Measurements from ENCODE around the gene SREK1. TPM values are rescaled to one million over a fixed set of nuclear protein-coding genes. Genes with fewer than 3 reads are reported as not detected.
"Not testable (repeated sequence)": the region's sequence is repeated elsewhere in the genome, so short reads cannot be mapped to it uniquely, and the experiment has no call there.

The SREK1 gene
- total RNA-seq, 1 experiment from 2014 or later = 38.4 TPM

DNA sequence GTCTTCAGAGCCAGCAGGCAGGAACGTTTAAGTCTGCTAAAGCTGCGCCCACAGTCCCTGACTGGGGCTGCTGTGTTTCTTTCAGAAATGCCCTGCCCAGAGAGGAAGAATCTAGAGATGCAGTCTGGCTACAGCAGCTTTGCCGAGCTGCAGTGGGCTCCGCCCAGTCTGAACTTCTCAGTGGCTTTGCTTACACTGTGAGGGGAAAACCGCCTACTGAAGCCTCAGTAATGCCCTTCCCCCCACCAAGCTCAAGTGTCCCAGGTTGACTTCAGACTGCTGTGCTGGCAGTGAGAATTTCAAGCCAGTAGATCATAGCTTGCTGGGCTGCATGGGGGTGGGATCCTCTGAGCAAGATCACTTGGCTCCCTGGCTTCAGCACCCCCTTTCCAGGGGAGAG, 78.4 kb downstream of the SREK1 start:
- CTCF ChIA-PET = interaction anchor here (0.9 to 1.6 kb wide), 2 partner anchors 48 to 84 kb away, joined by 3 to 4 read pairs; no protein-coding TSS in a partner anchor

DNA sequence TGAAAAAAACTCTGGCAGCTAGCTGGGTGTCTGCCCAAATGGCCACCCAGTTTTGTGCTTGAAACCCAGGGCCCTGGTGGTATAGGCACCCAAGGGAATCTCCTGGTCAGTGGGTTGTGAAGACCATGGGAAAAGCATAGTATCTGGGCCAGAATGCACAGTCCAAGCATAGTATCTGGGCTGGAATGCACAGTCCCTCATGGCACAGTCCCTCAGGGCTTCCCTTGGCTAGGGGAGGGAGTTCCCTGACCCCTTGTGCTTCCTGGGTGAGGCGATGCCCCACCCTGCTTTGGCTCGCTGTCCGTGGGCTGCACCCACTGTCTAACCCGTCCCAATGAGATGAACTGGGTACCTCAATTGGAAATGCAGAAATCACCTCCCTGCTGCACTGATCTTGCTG, 78.8 kb downstream of the SREK1 start:
- H3K36me3 Mint-ChIP-seq; H3K4me1 Mint-ChIP-seq; POLR2A ChIA-PET; ATAC-seq; H3K27me3 Mint-ChIP-seq (ENCODE audit: low read depth); H3K27ac Mint-ChIP-seq; DNase-seq (ENCODE audit: low spot score); H3K4me3 Mint-ChIP-seq: not testable (repeated sequence)
- H3K9me3 Mint-ChIP-seq = peaks cover 37% of the 10 kb centered on the region
- CTCF ChIA-PET = interaction anchor here (0.9 to 1.6 kb wide), 2 partner anchors 49 to 83 kb away, joined by 3 to 4 read pairs; no protein-coding TSS in a partner anchor

More for the DNA sequence above, 78.4 kb downstream of the SREK1 start:
- Mint-ChIP-seq H3K27me3 (ENCODE audit: low read depth) (no peaks in the 10 kb centered on the region; the same call in 1 of the 2 replicates), H3K9me3 (peaks cover 37% of the 10 kb centered on the region), H3K36me3 (peaks cover 6% of the 10 kb centered on the region; the same call in 1 of the 2 replicates), H3K4me1 (no peaks in the 10 kb centered on the region), H3K27ac (no peak overlapping the region), H3K4me3 (no peak overlapping the region)
- no peak for DNase-seq (ENCODE audit: low spot score)
- TF ChIP-seq ZNF317 (CRISPR knock-in tag; IDR thresholded peaks at IDR 0.05; ENCODE audit: borderline replicate concordance, low read depth) = no peak
- TF ChIP-seq EMX1 (CRISPR knock-in tag; IDR thresholded peaks at IDR 0.05) = no peak
- no peak for TF ChIP-seq ZNF423 (CRISPR knock-in tag; IDR thresholded peaks at IDR 0.05)
- TF ChIP-seq KAT7 (CRISPR knock-in tag; IDR thresholded peaks at IDR 0.05; ENCODE audit: borderline replicate concordance) = no peak
- TF ChIP-seq TP53 (CRISPR knock-in tag; IDR thresholded peaks at IDR 0.05) = no peak
- TF ChIP-seq ZNF416 (CRISPR knock-in tag; IDR thresholded peaks at IDR 0.05) = no peak
- TF ChIP-seq, protein P1, sequence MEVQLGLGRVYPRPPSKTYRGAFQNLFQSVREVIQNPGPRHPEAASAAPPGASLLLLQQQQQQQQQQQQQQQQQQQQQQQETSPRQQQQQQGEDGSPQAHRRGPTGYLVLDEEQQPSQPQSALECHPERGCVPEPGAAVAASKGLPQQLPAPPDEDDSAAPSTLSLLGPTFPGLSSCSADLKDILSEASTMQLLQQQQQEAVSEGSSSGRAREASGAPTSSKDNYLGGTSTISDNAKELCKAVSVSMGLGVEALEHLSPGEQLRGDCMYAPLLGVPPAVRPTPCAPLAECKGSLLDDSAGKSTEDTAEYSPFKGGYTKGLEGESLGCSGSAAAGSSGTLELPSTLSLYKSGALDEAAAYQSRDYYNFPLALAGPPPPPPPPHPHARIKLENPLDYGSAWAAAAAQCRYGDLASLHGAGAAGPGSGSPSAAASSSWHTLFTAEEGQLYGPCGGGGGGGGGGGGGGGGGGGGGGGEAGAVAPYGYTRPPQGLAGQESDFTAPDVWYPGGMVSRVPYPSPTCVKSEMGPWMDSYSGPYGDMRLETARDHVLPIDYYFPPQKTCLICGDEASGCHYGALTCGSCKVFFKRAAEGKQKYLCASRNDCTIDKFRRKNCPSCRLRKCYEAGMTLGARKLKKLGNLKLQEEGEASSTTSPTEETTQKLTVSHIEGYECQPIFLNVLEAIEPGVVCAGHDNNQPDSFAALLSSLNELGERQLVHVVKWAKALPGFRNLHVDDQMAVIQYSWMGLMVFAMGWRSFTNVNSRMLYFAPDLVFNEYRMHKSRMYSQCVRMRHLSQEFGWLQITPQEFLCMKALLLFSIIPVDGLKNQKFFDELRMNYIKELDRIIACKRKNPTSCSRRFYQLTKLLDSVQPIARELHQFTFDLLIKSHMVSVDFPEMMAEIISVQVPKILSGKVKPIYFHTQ (CRISPR knock-in tag; IDR thresholded peaks at IDR 0.05) = no peak
- ATAC-seq = peak; percentile 77
- POLR2A ChIA-PET = interaction anchor here (0.7 kb wide), 1 partner anchor 78 kb away, joined by 3 read pairs; no protein-coding TSS in a partner anchor

DNA sequence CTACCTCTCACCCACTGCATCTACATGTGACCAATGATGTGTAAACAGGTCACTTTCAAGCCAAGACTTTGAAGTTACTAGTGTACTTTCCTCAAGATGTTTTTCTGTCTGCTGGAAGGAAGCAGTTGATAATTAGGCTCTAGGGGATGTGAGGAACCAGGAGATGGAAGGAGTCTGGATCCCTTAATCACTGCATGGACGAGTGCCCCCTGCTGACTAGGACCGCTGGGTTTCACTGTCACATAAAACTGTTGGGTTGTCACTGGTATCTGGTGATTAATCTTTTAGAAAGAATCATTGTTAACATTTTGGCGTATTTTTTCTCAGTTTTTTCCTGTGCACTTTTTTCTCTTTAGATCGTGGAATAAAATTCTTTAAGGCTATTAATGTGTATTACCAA, 79.5 kb downstream of the SREK1 start:
- Mint-ChIP-seq H3K27ac (no peak overlapping the region), H3K4me3 (no peak overlapping the region), H3K36me3 (peaks cover 6% of the 10 kb centered on the region; the same call in 1 of the 2 replicates), H3K27me3 (ENCODE audit: low read depth) (no peaks in the 10 kb centered on the region; the same call in 1 of the 2 replicates), H3K9me3 (peaks cover 37% of the 10 kb centered on the region), H3K4me1 (no peaks in the 10 kb centered on the region)
- POLR2A ChIA-PET = no interaction called here
- peak; percentile 65 for ATAC-seq
- peak; percentile 32 for DNase-seq (ENCODE audit: low spot score)
- TF ChIP-seq, protein P2, sequence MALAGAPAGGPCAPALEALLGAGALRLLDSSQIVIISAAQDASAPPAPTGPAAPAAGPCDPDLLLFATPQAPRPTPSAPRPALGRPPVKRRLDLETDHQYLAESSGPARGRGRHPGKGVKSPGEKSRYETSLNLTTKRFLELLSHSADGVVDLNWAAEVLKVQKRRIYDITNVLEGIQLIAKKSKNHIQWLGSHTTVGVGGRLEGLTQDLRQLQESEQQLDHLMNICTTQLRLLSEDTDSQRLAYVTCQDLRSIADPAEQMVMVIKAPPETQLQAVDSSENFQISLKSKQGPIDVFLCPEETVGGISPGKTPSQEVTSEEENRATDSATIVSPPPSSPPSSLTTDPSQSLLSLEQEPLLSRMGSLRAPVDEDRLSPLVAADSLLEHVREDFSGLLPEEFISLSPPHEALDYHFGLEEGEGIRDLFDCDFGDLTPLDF (CRISPR knock-in tag; IDR thresholded peaks at IDR 0.05) = no peak
- no peak for TF ChIP-seq ATF1 (CRISPR knock-in tag; IDR thresholded peaks at IDR 0.05)
- no peak for TF ChIP-seq ZNF232 (CRISPR knock-in tag; IDR thresholded peaks at IDR 0.05)
- 0 out of 2 replicates have a peak, but pooled peaks have one; percentile 71 for TF ChIP-seq ZNF317 (CRISPR knock-in tag; IDR thresholded peaks at IDR 0.05; ENCODE audit: borderline replicate concordance, low read depth)
- CTCF ChIA-PET = no interaction called here

DNA sequence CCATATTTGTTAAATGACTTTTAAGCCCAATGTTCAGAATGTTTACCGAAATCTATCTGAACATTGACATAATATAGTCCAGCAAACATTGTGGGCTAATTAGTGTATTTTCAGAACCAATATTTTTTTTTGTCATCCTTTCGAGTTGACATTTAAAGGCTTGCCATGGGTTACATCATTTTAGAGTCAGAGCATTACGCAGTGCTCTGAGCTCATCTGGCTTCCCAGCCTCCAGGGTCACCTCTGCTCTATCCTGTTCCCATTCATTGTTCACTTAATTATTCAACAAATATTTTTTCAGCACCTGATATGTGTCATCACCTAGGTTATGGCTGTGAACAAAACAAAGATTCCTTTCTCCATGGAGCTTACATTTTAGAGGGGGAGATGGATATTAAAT, 80.2 kb downstream of the SREK1 start:
- POLR2A ChIA-PET = no interaction called here
- ATAC-seq (no peak), DNase-seq (ENCODE audit: low spot score) (no peak)
- Mint-ChIP-seq H3K4me3 (no peak overlapping the region), H3K4me1 (no peaks in the 10 kb centered on the region), H3K9me3 (peaks cover 37% of the 10 kb centered on the region), H3K36me3 (peaks cover 6% of the 10 kb centered on the region; the same call in 1 of the 2 replicates), H3K27ac (no peak overlapping the region), H3K27me3 (ENCODE audit: low read depth) (no peaks in the 10 kb centered on the region; the same call in 1 of the 2 replicates)
- CTCF ChIA-PET = interaction anchor here (0.6 kb wide), 1 partner anchor 88 kb away, joined by 3 read pairs; no protein-coding TSS in a partner anchor
- TF ChIP-seq HMGA2 (CRISPR knock-in tag; IDR thresholded peaks at IDR 0.05) = no peak
- TF ChIP-seq JAZF1 (CRISPR knock-in tag; IDR thresholded peaks at IDR 0.05) = no peak
- no peak for TF ChIP-seq CBFB (CRISPR knock-in tag; IDR thresholded peaks at IDR 0.05; ENCODE audit: low read depth)
- no peak for TF ChIP-seq RELA (CRISPR knock-in tag; IDR thresholded peaks at IDR 0.05; ENCODE audit: borderline replicate concordance)
- no peak for TF ChIP-seq ZNF317 (CRISPR knock-in tag; IDR thresholded peaks at IDR 0.05; ENCODE audit: borderline replicate concordance, low read depth)
- TF ChIP-seq OVOL2 (CRISPR knock-in tag; IDR thresholded peaks at IDR 0.05; ENCODE audit: borderline replicate concordance) = no peak
- no peak for TF ChIP-seq EMX1 (CRISPR knock-in tag; IDR thresholded peaks at IDR 0.05)
- TF ChIP-seq CREM (CRISPR knock-in tag; IDR thresholded peaks at IDR 0.05) = no peak
- TF ChIP-seq, protein P3, sequence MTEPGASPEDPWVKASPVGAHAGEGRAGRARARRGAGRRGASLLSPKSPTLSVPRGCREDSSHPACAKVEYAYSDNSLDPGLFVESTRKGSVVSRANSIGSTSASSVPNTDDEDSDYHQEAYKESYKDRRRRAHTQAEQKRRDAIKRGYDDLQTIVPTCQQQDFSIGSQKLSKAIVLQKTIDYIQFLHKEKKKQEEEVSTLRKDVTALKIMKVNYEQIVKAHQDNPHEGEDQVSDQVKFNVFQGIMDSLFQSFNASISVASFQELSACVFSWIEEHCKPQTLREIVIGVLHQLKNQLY (CRISPR knock-in tag; IDR thresholded peaks at IDR 0.05) = no peak
- TF ChIP-seq MXD4 (CRISPR knock-in tag; IDR thresholded peaks at IDR 0.05; ENCODE audit: borderline replicate concordance) = no peak
- TF ChIP-seq, protein P4, sequence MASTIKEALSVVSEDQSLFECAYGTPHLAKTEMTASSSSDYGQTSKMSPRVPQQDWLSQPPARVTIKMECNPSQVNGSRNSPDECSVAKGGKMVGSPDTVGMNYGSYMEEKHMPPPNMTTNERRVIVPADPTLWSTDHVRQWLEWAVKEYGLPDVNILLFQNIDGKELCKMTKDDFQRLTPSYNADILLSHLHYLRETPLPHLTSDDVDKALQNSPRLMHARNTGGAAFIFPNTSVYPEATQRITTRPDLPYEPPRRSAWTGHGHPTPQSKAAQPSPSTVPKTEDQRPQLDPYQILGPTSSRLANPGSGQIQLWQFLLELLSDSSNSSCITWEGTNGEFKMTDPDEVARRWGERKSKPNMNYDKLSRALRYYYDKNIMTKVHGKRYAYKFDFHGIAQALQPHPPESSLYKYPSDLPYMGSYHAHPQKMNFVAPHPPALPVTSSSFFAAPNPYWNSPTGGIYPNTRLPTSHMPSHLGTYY (CRISPR knock-in tag; IDR thresholded peaks at IDR 0.05) = no peak
- TF ChIP-seq ZNF138 (CRISPR knock-in tag; conservative IDR thresholded peaks at IDR 0.05) = no peak
- no peak for TF ChIP-seq FOXP4 (CRISPR knock-in tag; IDR thresholded peaks at IDR 0.05)
- TF ChIP-seq ZNF396 (CRISPR knock-in tag; IDR thresholded peaks at IDR 0.05; ENCODE audit: borderline replicate concordance) = no peak
